Ascending aorta (tissue), 2 donors: ENCODE measurements around the gene CDH19. TPM values are rescaled to one million over a fixed set of nuclear protein-coding genes. Genes with fewer than 3 reads are reported as not detected.

Experiments
- DNase-seq, 2 donors: peaks; one replicate each; pipeline ENCODE4 v3.0.0-alpha.2; 2019; ENCODE audit warnings: low spot score in 2 of 2
- H3K27ac ChIP-seq, 2 donors: fragments of 200-600 bp; sonication (generic); one replicate each; pipeline ENCODE4 v1.5.1; 2016 to 2017; ENCODE audit warnings: mild to moderate bottlenecking in 1 of 2
- H3K27me3 ChIP-seq: fragments of 200-600 bp; sonication (generic); one replicate; pipeline ENCODE4 v1.5.1; 2017
- H3K36me3 ChIP-seq, 2 donors: fragments of 200-600 bp; sonication (generic); one replicate each; pipeline ENCODE4 v1.5.1; 2016
- H3K4me1 ChIP-seq, 2 donors: fragments of 200-600 bp; sonication (generic); one replicate each; pipeline ENCODE4 v1.5.1; 2016 to 2017; ENCODE audit warnings: mild to moderate bottlenecking in 1 of 2
- H3K4me3 ChIP-seq, 2 donors: fragments of 200-600 bp; sonication (generic); one replicate each; pipeline ENCODE4 v1.5.1; 2016 to 2017; ENCODE audit warnings: mild to moderate bottlenecking in 1 of 2
- H3K9me3 ChIP-seq, 2 donors: fragments of 200-600 bp; sonication (generic); one replicate each; pipeline ENCODE4 v1.5.1; 2016
- CTCF ChIP-seq, 3 experiments: fragments of 200-600 bp in 2 of 3; fragments of 450-650 bp in 1 of 3; sonication (generic) in 2 of 3; IDR thresholded peaks; one replicate each; pipeline ENCODE4 v1.5.1; 2016 to 2019; ENCODE audit warnings: antibody characterized with exemption in 3 of 3, mild to moderate bottlenecking in 1 of 3, moderate library complexity in 1 of 3
- intact Hi-C: fragments of 100-400 bp; cut with DNase I; formaldehyde crosslinking; loops from one replicate; pipeline ENCODE4 v1.15.1; 2023
- total RNA-seq: library from RNA; depleted of rRNA; stranded (reverse); fragments of >200 nt; gene quantifications from one replicate; pipeline ENCODE4 v1.1.0, GENCODE V29; 2016

CDH19 gene
- total RNA-seq, 1 donor from 2014 or later = 0.21 TPM

GRCh38 chr18:66555585-66555984 lies 48.3 kb downstream of the CDH19 start:
- intact Hi-C loops = no loop called here
- no peak overlapping the region for H3K27ac ChIP-seq
- no peaks in the 10 kb centered on the region for H3K27me3 ChIP-seq
- no peak overlapping the region for H3K4me3 ChIP-seq
- H3K36me3 ChIP-seq = no peaks in the 10 kb centered on the region
- no peak for TF ChIP-seq CTCF (IDR thresholded peaks at IDR 0.05)
- no peak for DNase-seq
- H3K4me1 ChIP-seq = no peaks in the 10 kb centered on the region
- H3K9me3 ChIP-seq = no peaks in the 10 kb centered on the region

DNA sequence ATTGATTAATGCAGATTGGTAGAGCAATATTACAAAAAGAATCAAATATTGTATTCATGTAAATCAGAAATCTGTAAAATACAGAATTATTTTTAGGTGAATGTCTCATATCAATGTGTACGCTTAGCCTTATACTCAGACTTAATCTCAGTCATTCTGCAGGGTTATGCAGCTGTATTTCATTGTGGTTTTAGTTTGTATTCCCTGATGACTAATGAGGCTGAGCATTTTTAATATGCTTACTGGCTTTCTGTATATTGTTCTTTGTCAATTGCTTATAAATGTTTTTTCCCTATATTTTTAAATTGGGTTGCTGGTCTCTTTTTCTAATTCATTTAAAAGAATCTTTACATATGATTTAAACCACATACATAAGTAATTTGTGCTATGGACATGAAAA lies 50.1 kb downstream of the CDH19 start:
- Histone ChIP-seq H3K4me3 (no peak overlapping the region), H3K36me3 (no peaks in the 10 kb centered on the region), H3K9me3 (no peaks in the 10 kb centered on the region), H3K4me1 (no peaks in the 10 kb centered on the region), H3K27ac (no peak overlapping the region), H3K27me3 (no peaks in the 10 kb centered on the region)
- intact Hi-C loops = no loop called here
- no peak for DNase-seq
- no peak for TF ChIP-seq CTCF (IDR thresholded peaks at IDR 0.05)

GRCh38 chr18:66550366-66550765 lies 53.5 kb downstream of the CDH19 start:
- no peak for TF ChIP-seq CTCF (IDR thresholded peaks at IDR 0.05)
- H3K36me3 ChIP-seq = no peaks in the 10 kb centered on the region
- intact Hi-C loops = no loop called here
- no peaks in the 10 kb centered on the region for H3K4me1 ChIP-seq
- H3K9me3 ChIP-seq = no peaks in the 10 kb centered on the region
- no peaks in the 10 kb centered on the region for H3K27me3 ChIP-seq
- no peak overlapping the region for H3K27ac ChIP-seq
- no peak overlapping the region for H3K4me3 ChIP-seq
- no peak for DNase-seq

- no peaks in the 10 kb centered on the region for H3K36me3 ChIP-seq
- no peak overlapping the region for H3K27ac ChIP-seq
- no peak for DNase-seq
- no peak overlapping the region for H3K4me3 ChIP-seq
- H3K27me3 ChIP-seq = no peaks in the 10 kb centered on the region
- H3K9me3 ChIP-seq = no peaks in the 10 kb centered on the region
- intact Hi-C loops = no loop called here
- no peak for TF ChIP-seq CTCF (IDR thresholded peaks at IDR 0.05)
- no peaks in the 10 kb centered on the region for H3K4me1 ChIP-seq
Observed at GRCh38 chr18:66548747-66549146, 55.1 kb downstream of the CDH19 start.

DNA sequence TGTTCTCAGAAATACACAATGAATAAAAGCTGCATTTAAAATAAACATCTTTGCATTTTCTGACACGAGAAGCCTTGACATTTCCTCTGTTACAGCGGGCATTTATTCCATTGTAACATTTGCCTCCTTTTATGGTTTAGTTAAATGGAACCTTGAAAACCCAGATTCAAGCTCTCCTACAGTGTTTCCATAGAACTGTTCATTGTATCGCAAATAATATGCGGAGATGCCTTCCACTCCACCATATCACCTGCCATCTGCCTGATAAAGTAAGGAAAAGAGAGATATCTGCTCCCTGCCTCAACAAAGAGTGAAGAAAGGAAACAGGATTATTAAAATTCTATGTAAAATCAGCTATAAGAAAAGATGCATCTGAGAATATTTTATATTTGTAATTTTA lies 69.8 kb downstream of the CDH19 start:
- TF ChIP-seq CTCF (IDR thresholded peaks at IDR 0.05) = no peak

GRCh38 chr18:66533693-66534092 lies 70.2 kb downstream of the CDH19 start:
- H3K9me3 ChIP-seq = no peaks in the 10 kb centered on the region
- no peak for DNase-seq
- TF ChIP-seq CTCF (IDR thresholded peaks at IDR 0.05) = no peak
- intact Hi-C loops = no loop called here
- H3K4me1 ChIP-seq = no peaks in the 10 kb centered on the region
- no peak overlapping the region for H3K4me3 ChIP-seq
- H3K27me3 ChIP-seq = no peaks in the 10 kb centered on the region
- no peaks in the 10 kb centered on the region for H3K36me3 ChIP-seq
- H3K27ac ChIP-seq = no peak overlapping the region

More for the DNA sequence above, 69.8 kb downstream of the CDH19 start:
- H3K4me3 ChIP-seq = no peak overlapping the region
- H3K4me1 ChIP-seq = no peaks in the 10 kb centered on the region
- H3K9me3 ChIP-seq = no peaks in the 10 kb centered on the region
- intact Hi-C loops = no loop called here
- no peak for DNase-seq
- no peaks in the 10 kb centered on the region for H3K27me3 ChIP-seq
- no peaks in the 10 kb centered on the region for H3K36me3 ChIP-seq
- H3K27ac ChIP-seq = no peak overlapping the region
